ENCODE measurements around the gene GNB1.
"Not testable (repeated sequence)": the region's sequence is repeated elsewhere in the genome, so short reads cannot be mapped to it uniquely, and the experiment has no call there.

Gene GNB1

GRCh38 chr1:1758692-1759455, 132.0 kb downstream of the GNB1 start:
- DNase-seq, result no peak

DNA sequence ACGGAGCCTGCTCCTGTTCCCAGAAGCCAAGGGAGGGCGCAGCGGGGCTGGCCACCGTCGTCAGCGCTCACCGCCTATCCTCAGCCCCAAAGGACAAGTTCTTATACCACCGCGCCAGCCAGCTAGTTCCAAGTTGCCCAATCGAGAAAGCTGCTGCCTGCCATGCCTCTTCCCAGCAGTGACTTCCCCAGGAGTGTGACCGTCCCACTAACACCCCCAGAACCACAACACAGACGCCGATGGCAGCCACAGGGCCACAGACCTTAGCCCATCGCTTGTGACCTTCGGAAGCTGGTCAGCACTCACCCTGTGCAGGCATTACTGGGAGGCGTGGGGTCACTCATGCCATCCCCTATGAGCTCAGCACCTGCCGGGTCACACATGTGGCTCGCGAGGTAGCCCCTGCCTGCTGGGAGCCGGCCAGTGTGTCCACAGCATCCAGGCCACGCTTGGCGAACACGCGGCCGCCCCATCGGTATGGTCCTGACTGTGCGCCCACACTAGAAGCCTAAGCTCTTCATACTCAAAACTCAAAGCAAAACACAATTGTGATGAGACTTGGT, 132.7 kb downstream of the GNB1 start:
- DNase-seq, result no peak

GRCh38 chr1:1757422-1758058, 133.3 kb downstream of the GNB1 start:
- DNase-seq, result no peak

- DNase-seq, result no peak
Measured at GRCh38 chr1:1756661-1757421, 134.0 kb downstream of the GNB1 start.

- no peak for DNase-seq
Measured at GRCh38 chr1:1755852-1756251, 135.0 kb downstream of the GNB1 start.

DNA sequence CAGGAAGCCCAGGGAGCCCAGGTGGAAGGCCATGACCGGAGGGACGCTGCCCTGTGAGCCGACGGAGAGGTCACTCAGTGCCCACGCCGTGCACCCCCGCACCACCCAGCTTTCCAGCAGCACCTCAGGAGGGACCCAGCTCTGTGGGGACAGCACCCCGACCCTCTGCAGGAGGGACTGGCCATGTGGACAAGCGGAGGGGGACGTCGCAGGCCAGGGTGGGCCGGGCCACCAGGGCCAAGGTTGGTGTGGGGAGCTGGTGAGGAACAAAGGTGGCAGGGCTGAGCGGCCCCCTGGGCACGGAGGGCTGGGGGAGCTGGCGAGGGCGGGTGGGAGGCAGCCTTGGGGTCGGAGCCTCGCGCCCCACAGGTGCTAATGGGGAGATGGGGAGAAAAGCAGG, 135.5 kb downstream of the GNB1 start:
- DNase-seq, result no peak

- no peak for DNase-seq
Measured at GRCh38 chr1:1754051-1754815, 136.7 kb downstream of the GNB1 start.

GRCh38 chr1:1753607-1754005, 137.3 kb downstream of the GNB1 start:
- no peak for DNase-seq

- no peak for DNase-seq
Measured at GRCh38 chr1:1752636-1753606, 138.0 kb downstream of the GNB1 start.

DNA sequence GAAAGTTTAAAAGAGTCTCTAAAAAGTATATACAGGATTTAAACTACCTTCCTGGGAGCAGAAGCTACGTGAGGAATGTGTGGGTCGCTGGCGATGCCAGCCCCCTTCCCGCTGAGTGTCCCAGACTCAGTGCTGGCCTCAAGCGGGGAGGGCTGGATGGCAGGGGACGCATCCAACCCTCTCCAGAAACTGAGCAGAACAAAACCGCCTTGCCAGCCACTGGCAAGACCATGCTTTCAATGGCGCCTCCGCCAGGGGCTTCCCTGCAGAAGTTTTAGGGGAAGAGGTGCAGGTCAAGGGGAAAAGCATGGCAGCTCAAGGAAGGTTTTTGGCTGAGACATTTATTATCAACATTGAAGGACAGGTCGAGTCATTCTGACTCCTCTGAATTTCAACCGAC, 138.7 kb downstream of the GNB1 start:
- no peak for DNase-seq

GRCh38 chr1:1749941-1750340, 140.9 kb downstream of the GNB1 start:
- not testable (repeated sequence) for DNase-seq

DNA sequence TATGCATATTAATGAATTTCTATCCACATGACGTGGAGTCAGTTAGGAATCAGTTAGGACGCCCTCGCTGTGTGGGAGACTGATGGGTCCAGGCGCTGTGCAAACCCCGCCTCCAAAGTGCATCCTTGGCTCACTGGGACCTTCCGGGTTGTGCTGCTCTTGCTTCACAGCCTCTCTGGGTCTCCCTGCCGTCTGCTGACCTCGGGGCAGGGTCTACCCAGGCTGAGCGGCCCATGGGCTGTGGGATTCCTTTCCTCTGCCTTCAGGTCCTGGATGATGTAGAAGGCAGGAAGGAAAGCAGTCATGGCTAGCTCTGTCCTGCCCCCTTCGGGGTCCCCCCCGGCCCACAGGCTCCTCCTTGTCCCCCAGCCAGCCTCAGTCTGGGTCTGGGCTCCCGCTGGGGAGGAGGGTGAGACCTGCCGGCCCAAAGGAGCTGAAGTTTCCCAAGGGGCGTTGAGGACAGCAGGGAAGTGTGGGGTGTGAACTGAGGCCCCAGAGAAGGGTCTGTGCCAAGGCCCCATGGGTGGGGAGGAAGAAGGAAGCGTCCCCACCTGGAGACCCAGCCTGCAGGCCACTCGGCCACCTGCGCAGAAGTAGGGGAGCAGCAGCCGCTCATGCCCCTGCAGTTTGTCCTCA, 142.1 kb downstream of the GNB1 start:
- no peak for DNase-seq

DNA sequence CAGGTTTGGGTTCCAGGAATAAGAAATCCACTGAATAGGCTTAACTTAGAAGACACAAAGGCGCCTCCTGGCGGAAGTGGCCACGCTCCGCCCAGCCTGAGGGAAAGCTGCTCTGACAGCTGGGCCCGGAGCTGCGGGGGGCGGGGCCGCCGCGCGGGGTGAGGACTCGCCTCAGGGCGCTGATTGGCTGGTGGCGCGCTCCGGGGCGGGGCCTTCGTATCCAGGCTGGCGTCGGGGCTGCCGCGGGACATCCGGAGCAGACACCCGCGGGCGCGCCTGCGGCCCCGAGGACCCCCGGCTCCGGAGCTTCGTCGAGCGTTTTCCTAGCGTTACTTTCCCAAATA, 144.3 kb downstream of the GNB1 start:
- not testable (repeated sequence) for DNase-seq

DNA sequence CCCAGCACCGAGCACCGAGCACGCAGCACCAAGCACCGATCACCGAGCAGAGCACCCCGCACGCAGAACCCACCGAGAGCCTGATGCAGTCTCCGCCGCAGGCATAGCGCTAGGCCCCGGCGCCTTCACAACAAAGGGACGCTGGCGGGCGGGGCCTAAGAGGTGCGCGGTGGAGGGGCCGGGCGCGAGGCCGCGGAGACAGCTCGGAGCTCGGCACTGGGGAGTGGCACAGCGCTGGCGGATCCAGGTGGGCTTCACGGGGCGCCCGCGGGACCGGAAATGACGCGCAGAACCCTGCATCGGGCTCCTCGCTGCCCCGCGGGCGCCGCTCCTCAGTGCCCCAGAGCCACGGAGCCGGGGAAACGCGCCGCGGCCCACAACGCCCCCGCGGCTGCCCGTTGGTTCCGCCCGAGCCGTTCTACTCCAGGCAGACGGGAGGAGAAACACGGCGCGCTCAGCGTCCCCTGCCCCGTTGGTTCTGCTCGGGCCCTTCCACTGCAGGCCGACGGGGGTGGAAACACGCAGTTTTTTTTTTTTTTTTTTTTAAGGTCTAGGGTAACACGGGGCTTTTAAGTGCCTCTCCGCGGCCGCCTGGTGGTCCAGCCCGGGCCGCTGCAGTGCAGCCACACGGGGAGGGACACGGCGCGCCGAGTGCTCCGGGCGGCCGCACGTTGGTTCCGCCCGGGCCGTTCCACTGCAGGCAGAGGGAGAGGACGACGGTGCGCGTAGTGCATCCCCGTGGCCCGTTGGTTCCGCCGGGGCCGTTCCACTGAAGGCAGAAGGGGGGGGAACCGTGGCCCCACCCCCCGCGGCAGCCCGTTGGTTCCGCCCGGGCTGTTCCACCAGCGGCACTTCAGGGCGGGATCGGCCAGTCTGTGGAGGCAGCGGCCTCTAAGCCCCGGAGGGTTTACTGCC, 145.0 kb downstream of the GNB1 start:
- peak; percentile 86 to 96 for DNase-seq

- not testable (repeated sequence) for DNase-seq
Measured at GRCh38 chr1:1742529-1742928, 148.4 kb downstream of the GNB1 start.

GRCh38 chr1:1741013-1741412, 149.9 kb downstream of the GNB1 start:
- DNase-seq, result not testable (repeated sequence)

DNA sequence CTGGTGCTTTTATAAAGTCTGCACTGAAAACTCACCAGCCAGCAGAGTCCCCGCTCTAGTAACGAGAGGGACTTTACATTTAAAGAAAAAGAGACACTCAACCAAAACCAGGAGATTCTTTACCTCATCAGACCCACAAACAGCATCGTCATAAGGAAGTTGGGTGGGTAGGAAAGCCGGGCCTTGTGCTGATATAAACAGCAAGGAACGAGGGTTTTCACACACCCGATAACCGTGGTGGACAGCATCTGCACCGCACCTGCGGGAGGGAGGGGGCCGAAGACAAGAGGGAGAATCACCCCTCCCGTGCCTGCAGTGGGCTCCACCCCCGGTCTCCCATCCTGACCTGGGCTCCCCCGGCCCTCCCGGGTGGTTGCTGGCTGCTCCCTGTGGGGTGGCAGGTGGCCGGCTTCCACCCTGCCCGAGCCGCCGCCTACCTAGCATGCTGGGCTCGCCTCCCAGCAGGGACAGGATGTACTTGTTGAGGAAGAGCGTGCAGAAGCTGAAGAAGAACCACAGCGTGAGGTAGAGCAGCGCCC, 152.0 kb downstream of the GNB1 start:
- DNase-seq, result not testable (repeated sequence)

GRCh38 chr1:1737675-1738590, 153.0 kb downstream of the GNB1 start:
- not testable (repeated sequence) for DNase-seq

All from stimulated activated CD4-positive, alpha-beta T cell treated with anti-CD3 and anti-CD28 coated beads, Interleukin-2, amount 100 ng/mL, for 24 hours (primary cell).